Endothelial cell of umbilical vein (primary cell): Measurements from ENCODE around the gene SNX25. TPM values are rescaled to one million over a fixed set of nuclear protein-coding genes. Genes with fewer than 3 reads are reported as not detected.

ENCODE experiments used
- BruUV-seq: library from RNA; stranded (reverse); fragments of 400-500 nt; replicated peaks from 2 replicates; lab custom pipeline; 2021; lab: Mats Ljungman, UMichigan
- CTCF ChIA-PET: fragments of 300-600, 350-600 bp; sonication (Branson Sonifier 250); formaldehyde crosslinking; loops from one replicate; lab custom pipeline; 2021; ENCODE audit warnings: antibody characterized with exemption, inconsistent platforms; lab: Charles Lee
- POLR2A ChIA-PET: fragments of 300-600, 350-600 bp; sonication (Branson Sonifier 250); formaldehyde crosslinking; loops from one replicate; lab custom pipeline; 2021; ENCODE audit warnings: antibody characterized with exemption, inconsistent platforms; lab: Charles Lee
- DNase-seq: peaks from one replicate; pipeline ENCODE4 v3.0.0-alpha.2; 2011; ENCODE audit warnings: low read depth, low spot score
- FAIRE-seq: peaks from 2 replicates; lab custom pipeline; 2011; peaks lifted over from hg19 to GRCh38; lab: Jason Lieb, UNC
- H2AFZ ChIP-seq: 2 replicates; pipeline ENCODE4 v1.6.0; 2012; ENCODE audit warnings: low read depth, low read length, control low read depth, inconsistent platforms
- H3K27ac ChIP-seq: 2 replicates; pipeline ENCODE4 v1.5.1; 2011; ENCODE audit warnings: low read depth, mild to moderate bottlenecking, control low read depth, low read length, moderate library complexity; ENCODE audit not compliant: insufficient read depth
- H3K27me3 ChIP-seq, 2 experiments: 2 replicates each; pipeline versions ENCODE4 v1.6.0 to v1.6.1; 2011; ENCODE audit warnings: low read length in 2 of 2, mixed read lengths in 1 of 2; ENCODE audit not compliant: control insufficient read depth in 2 of 2, insufficient read depth in 2 of 2
- H3K36me3 ChIP-seq, 2 experiments: 2 replicates in 1 of 2; 3 replicates in 1 of 2; pipeline ENCODE4 v1.5.1; 2011; ENCODE audit warnings: low read length in 2 of 2, mild to moderate bottlenecking in 1 of 2, moderate library complexity in 1 of 2; ENCODE audit not compliant: control insufficient read depth in 2 of 2, insufficient read depth in 2 of 2; ENCODE audit errors: extremely low read depth in 1 of 2
- H3K4me1 ChIP-seq: 3 replicates; pipeline ENCODE4 v1.5.1; 2011; ENCODE audit warnings: mild to moderate bottlenecking, low read length; ENCODE audit not compliant: control insufficient read depth, insufficient read depth; ENCODE audit errors: extremely low read depth
- H3K4me2 ChIP-seq: 2 replicates; pipeline ENCODE4 v1.6.1; 2011; ENCODE audit warnings: low read length, control low read depth, mixed read lengths; ENCODE audit not compliant: insufficient read depth
- H3K4me3 ChIP-seq, 3 experiments: fragments of 200-600 bp in 1 of 3; sonication (generic), shearing (Covaris generic) in 1 of 3; replicated peaks in 1 of 3; 2 replicates each; pipeline ENCODE4 v1.5.1; 2011 to 2016; ENCODE audit warnings: control low read depth in 3 of 3, low read length in 3 of 3, mild to moderate bottlenecking in 2 of 3, inconsistent platforms in 1 of 3, low read depth in 1 of 3, moderate library complexity in 1 of 3; ENCODE audit not compliant: insufficient read depth in 1 of 3
- H3K79me2 ChIP-seq: 2 replicates; pipeline ENCODE4 v1.6.0; 2012; ENCODE audit warnings: low read length, inconsistent platforms; ENCODE audit not compliant: control insufficient read depth, insufficient read depth
- H3K9ac ChIP-seq: replicated peaks from 2 replicates; pipeline ENCODE3; 2011; ENCODE audit warnings: low read length, control low read depth; ENCODE audit not compliant: insufficient read depth; ENCODE audit errors: extremely low read depth
- H3K9me1 ChIP-seq: replicated peaks from 3 replicates; pipeline ENCODE4 v1.6.0; 2011; ENCODE audit warnings: mild to moderate bottlenecking, low read length; ENCODE audit not compliant: control insufficient read depth, insufficient read depth; ENCODE audit errors: extremely low read depth
- H3K9me3 ChIP-seq: replicated peaks from 2 replicates; pipeline ENCODE4 v1.5.1; 2012; ENCODE audit warnings: low read length, inconsistent platforms; ENCODE audit not compliant: control insufficient read depth, insufficient read depth
- H4K20me1 ChIP-seq: replicated peaks from 2 replicates; pipeline ENCODE3; 2011; ENCODE audit warnings: mild to moderate bottlenecking, low read length; ENCODE audit not compliant: control insufficient read depth, insufficient read depth; ENCODE audit errors: extremely low read depth
- CTCF ChIP-seq, 2 donors: IDR thresholded peaks; 1 replicate in 1 of 2; 2 replicates in 1 of 2; pipeline ENCODE4 v1.5.1; 2011; ENCODE audit warnings: low read length in 2 of 2, mild to moderate bottlenecking in 2 of 2, moderate library complexity in 2 of 2, control low read depth in 1 of 2, inconsistent platforms in 1 of 2, low read depth in 1 of 2; ENCODE audit not compliant: insufficient read depth in 1 of 2; ENCODE audit errors: extremely low read depth in 1 of 2
- EZH2 ChIP-seq: IDR thresholded peaks from 2 replicates; pipeline ENCODE4 v1.6.1; 2012; ENCODE audit warnings: borderline replicate concordance, low read depth, mild to moderate bottlenecking, moderate library complexity, low read length, inconsistent platforms; ENCODE audit not compliant: severe bottlenecking
- FOS ChIP-seq: IDR thresholded peaks from 2 replicates; pipeline ENCODE4 v1.6.1; 2011; ENCODE audit warnings: mild to moderate bottlenecking, low read length, moderate library complexity, borderline replicate concordance; ENCODE audit not compliant: insufficient read depth
- GATA2 ChIP-seq: IDR thresholded peaks from 2 replicates; pipeline ENCODE4 v1.7.0; 2011; ENCODE audit warnings: low read depth, mild to moderate bottlenecking, moderate library complexity, mixed read lengths, low read length; ENCODE audit not compliant: insufficient read length, insufficient read depth
- JUN ChIP-seq: IDR thresholded peaks from 2 replicates; pipeline ENCODE4 v1.6.1; 2011; ENCODE audit warnings: borderline replicate concordance, low read depth; ENCODE audit not compliant: insufficient read length, insufficient read depth
- MYC ChIP-seq: IDR thresholded peaks from one replicate; pipeline ENCODE4 v1.6.1; 2011; ENCODE audit warnings: mild to moderate bottlenecking, low read depth, low read length
- POLR2A ChIP-seq: IDR thresholded peaks from 2 replicates; pipeline ENCODE4 v1.6.1; 2012; ENCODE audit warnings: low read depth, mild to moderate bottlenecking, control low read depth, low read length
- POLR2AphosphoS5 ChIP-seq: IDR thresholded peaks from 2 replicates; pipeline ENCODE4 v1.6.1; 2012; ENCODE audit warnings: low read depth, mild to moderate bottlenecking, control low read depth, low read length, moderate library complexity; ENCODE audit not compliant: insufficient read depth
- dilution Hi-C: fragments of 300-500 bp; cut with MboI; formaldehyde crosslinking; loops from one replicate; pipeline ENCODE4 v1.15.0; 2019; ENCODE audit warnings: low sequenced_read_pairs; ENCODE audit not compliant: extremely low pct_ligation_motif_present
- intact Hi-C: fragments of 100-400 bp; cut with micrococcal nuclease; formaldehyde crosslinking; loops from one replicate; pipeline ENCODE4 v1.10.0; 2022
- polyA plus RNA-seq, 4 experiments: library from polyadenylated mRNA; depleted of rRNA in 3 of 4; stranded (reverse) in 3 of 4; unstranded in 1 of 4; fragments of >200 nt; gene quantifications; 2 replicates each; pipeline versions ENCODE4 v1.2.1 to v1.2.3, GENCODE V29; 2011 to 2012; ENCODE audit warnings: missing spikeins in 1 of 4
- total RNA-seq: library from RNA; stranded (reverse); gene quantifications from 2 replicates; pipeline ENCODE4 v1.2.3, GENCODE V29; 2021
- TF ChIP-seq, protein P1 (sequence below): IDR thresholded peaks from 2 replicates; pipeline ENCODE4 v1.6.1; 2011; ENCODE audit not compliant: insufficient read depth, insufficient read length

SNX25 gene
- total and polyA plus RNA-seq, 2 donors (not counting 3 experiments of a cell fraction or from before 2014, with no cell fraction given): 6.6 to 16.1 TPM

DNA sequence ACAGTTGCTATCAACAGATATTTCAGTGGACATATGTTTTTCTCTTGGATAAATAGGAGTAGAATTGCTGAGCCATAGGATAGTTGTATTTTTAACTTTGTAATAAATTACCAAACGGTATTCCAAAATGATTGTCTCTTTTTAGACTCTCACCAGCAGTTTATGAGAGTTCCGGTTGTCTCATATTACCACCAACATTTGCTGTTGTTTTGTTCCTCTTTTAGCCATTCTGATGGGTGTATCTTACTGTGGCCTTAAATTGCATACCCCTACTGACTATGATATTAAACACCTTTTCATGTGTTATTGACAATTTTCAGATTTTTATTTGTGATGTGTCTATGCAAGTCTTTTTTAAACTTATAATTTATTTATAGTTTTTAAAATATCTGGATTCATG, 39.7 kb downstream of the SNX25 start:
- H3K9me3 ChIP-seq: no peaks in the 10 kb centered on the region
- no peak overlapping the region for H3K9ac ChIP-seq
- no TSS peak for BruUV-seq
- H3K79me2 ChIP-seq: no peaks in the 10 kb centered on the region
- no peak overlapping the region for H2AFZ ChIP-seq
- H3K4me2 ChIP-seq: no peak overlapping the region
- dilution Hi-C loops (no loop called here), intact Hi-C loops (loop anchor here (5.0 kb wide), 1 partner anchor 37 kb away; no protein-coding TSS in a partner anchor)
- FAIRE-seq (no peak), DNase-seq (no peak)
- peaks cover under 1% of the 10 kb centered on the region for H3K4me1 ChIP-seq
- H3K4me3 ChIP-seq: no peak overlapping the region
- TF ChIP-seq EZH2: no peak
- TF ChIP-seq POLR2A: no peak
- no peak for TF ChIP-seq CTCF (IDR thresholded peaks at IDR 0.05; ENCODE audit: extremely low read depth in 1 of 2, insufficient read depth in 1 of 2, low read depth in 1 of 2, low read length in 2 of 2)
- no peak for TF ChIP-seq MYC
- TF ChIP-seq POLR2AphosphoS5: no peak
- TF ChIP-seq FOS: no peak
- TF ChIP-seq, protein P1, sequence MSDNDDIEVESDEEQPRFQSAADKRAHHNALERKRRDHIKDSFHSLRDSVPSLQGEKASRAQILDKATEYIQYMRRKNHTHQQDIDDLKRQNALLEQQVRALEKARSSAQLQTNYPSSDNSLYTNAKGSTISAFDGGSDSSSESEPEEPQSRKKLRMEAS: no peak
- TF ChIP-seq JUN: no peak
- TF ChIP-seq GATA2: no peak
- H3K27ac ChIP-seq: no peak overlapping the region
- ChIA-PET POLR2A (no interaction called here), CTCF (no interaction called here)
- no peaks in the 10 kb centered on the region for H3K27me3 ChIP-seq
- H3K9me1 ChIP-seq: no peaks in the 10 kb centered on the region
- no peaks in the 10 kb centered on the region for H4K20me1 ChIP-seq
- H3K36me3 ChIP-seq: no peaks in the 10 kb centered on the region
